Measurements from ENCODE around the gene TCF12. TPM values are rescaled to one million over a fixed set of nuclear protein-coding genes. Genes with fewer than 3 reads are reported as not detected.

The TCF12 gene
- total RNA-seq, 1 donor from 2014 or later: 149 TPM

- Histone ChIP-seq H2AFZ (replicated peaks) (no peak overlapping the region), H3K9me3 (ENCODE audit: low read depth) (no peaks in the 10 kb centered on the region), H3K27me3 (no peaks in the 10 kb centered on the region), H3F3A (ENCODE audit: low read depth) (peaks cover 13% of the 10 kb centered on the region), H3K4me3 (no peak overlapping the region), H3K9ac (no peak overlapping the region), H4K20me1 (ENCODE audit: low read depth) (no peaks in the 10 kb centered on the region), H3K4me1 (peaks cover 4% of the 10 kb centered on the region), H3K27ac (no peak overlapping the region), H3K4me2 (no peak overlapping the region), H3K36me3 (peaks cover 25% of the 10 kb centered on the region), H3K79me2 (ENCODE audit: low read depth) (no peaks in the 10 kb centered on the region)
- TF ChIP-seq EZH2 (IDR thresholded peaks at IDR 0.05) (no peak), EZH2phosphoT487 (IDR thresholded peaks at IDR 0.05) (no peak)
- TF ChIP-seq, protein P1, sequence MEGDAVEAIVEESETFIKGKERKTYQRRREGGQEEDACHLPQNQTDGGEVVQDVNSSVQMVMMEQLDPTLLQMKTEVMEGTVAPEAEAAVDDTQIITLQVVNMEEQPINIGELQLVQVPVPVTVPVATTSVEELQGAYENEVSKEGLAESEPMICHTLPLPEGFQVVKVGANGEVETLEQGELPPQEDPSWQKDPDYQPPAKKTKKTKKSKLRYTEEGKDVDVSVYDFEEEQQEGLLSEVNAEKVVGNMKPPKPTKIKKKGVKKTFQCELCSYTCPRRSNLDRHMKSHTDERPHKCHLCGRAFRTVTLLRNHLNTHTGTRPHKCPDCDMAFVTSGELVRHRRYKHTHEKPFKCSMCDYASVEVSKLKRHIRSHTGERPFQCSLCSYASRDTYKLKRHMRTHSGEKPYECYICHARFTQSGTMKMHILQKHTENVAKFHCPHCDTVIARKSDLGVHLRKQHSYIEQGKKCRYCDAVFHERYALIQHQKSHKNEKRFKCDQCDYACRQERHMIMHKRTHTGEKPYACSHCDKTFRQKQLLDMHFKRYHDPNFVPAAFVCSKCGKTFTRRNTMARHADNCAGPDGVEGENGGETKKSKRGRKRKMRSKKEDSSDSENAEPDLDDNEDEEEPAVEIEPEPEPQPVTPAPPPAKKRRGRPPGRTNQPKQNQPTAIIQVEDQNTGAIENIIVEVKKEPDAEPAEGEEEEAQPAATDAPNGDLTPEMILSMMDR (IDR thresholded peaks at IDR 0.05): no peak
- Mint-ChIP-seq H3K4me1 (peaks cover 11% of the 10 kb centered on the region), H3K27ac (no peak overlapping the region), H3K9me3 (no peaks in the 10 kb centered on the region), H3K36me3 (peaks cover 43% of the 10 kb centered on the region), H3K4me3 (no peak overlapping the region), H3K27me3 (ENCODE audit: insufficient read depth, low read depth) (no peaks in the 10 kb centered on the region)
- DNase-seq (ENCODE audit: low spot score): no peak
These were observed 333.5 kb downstream of the TCF12 start for GRCh38 chr15:57251941-57252340.

GRCh38 chr15:57253082-57253481 lies 334.6 kb downstream of the TCF12 start:
- no peaks in the 10 kb centered on the region for H3K27me3 Mint-ChIP-seq (ENCODE audit: insufficient read depth, low read depth)
- TF ChIP-seq EZH2 (IDR thresholded peaks at IDR 0.05) (no peak), EZH2phosphoT487 (IDR thresholded peaks at IDR 0.05) (no peak)
- TF ChIP-seq, protein P1 (IDR thresholded peaks at IDR 0.05): no peak
- no peaks in the 10 kb centered on the region for H3K9me3 ChIP-seq (ENCODE audit: low read depth)
- peaks cover 11% of the 10 kb centered on the region for H3K4me1 Mint-ChIP-seq
- peaks cover 25% of the 10 kb centered on the region for H3K36me3 ChIP-seq
- H3K36me3 Mint-ChIP-seq: peaks cover 36% of the 10 kb centered on the region
- DNase-seq (ENCODE audit: low spot score): no peak
- H3K4me3 Mint-ChIP-seq: no peak overlapping the region
- no peaks in the 10 kb centered on the region for H3K9me3 Mint-ChIP-seq
- H3K79me2 ChIP-seq (ENCODE audit: low read depth): no peaks in the 10 kb centered on the region
- H3K9ac ChIP-seq: no peak overlapping the region
- H4K20me1 ChIP-seq (ENCODE audit: low read depth): no peaks in the 10 kb centered on the region
- H3K4me1 ChIP-seq: peaks cover under 1% of the 10 kb centered on the region
- H3K27ac Mint-ChIP-seq: no peak overlapping the region
- H3K27ac ChIP-seq: no peak overlapping the region
- peaks cover 13% of the 10 kb centered on the region for H3F3A ChIP-seq (ENCODE audit: low read depth)
- no peak overlapping the region for H2AFZ ChIP-seq (replicated peaks)
- H3K4me3 ChIP-seq: no peak overlapping the region
- H3K27me3 ChIP-seq: no peaks in the 10 kb centered on the region
- no peak overlapping the region for H3K4me2 ChIP-seq

DNA sequence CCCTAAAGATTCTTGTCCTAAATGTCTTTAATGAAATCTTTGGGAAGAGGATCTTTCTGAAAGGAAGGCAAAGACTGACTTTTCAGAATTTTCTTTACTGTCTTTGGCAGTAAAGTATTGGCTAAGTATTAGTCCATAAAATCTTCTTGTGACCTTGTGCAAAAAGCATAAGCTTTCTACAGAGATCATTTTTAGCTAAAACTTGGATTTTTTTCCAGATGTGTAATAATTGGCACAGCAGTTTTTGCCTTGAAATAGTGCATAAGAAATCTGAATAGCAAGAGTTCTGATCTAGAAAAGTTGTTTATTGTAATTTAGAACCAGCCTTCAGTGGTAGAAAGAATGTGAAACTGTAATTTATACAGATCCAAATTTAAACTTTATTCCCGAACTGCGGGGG lies 335.1 kb downstream of the TCF12 start:
- Mint-ChIP-seq H3K36me3 (peaks cover 31% of the 10 kb centered on the region), H3K4me1 (peaks cover 15% of the 10 kb centered on the region)

More for the DNA sequence above, 335.1 kb downstream of the TCF12 start:
- Mint-ChIP-seq H3K4me3 (no peak overlapping the region), H3K9me3 (no peaks in the 10 kb centered on the region), H3K27me3 (ENCODE audit: insufficient read depth, low read depth) (no peaks in the 10 kb centered on the region), H3K27ac (no peak overlapping the region)
- TF ChIP-seq, protein P1 (IDR thresholded peaks at IDR 0.05): no peak
- TF ChIP-seq EZH2 (IDR thresholded peaks at IDR 0.05) (no peak), EZH2phosphoT487 (IDR thresholded peaks at IDR 0.05) (no peak)
- Histone ChIP-seq H3K79me2 (ENCODE audit: low read depth) (no peaks in the 10 kb centered on the region), H3K9me3 (ENCODE audit: low read depth) (no peaks in the 10 kb centered on the region), H4K20me1 (ENCODE audit: low read depth) (no peaks in the 10 kb centered on the region), H3F3A (ENCODE audit: low read depth) (peaks cover 10% of the 10 kb centered on the region), H3K27me3 (no peaks in the 10 kb centered on the region), H3K36me3 (peaks cover 25% of the 10 kb centered on the region), H3K4me2 (no peak overlapping the region), H2AFZ (replicated peaks) (no peak overlapping the region), H3K4me1 (no peaks in the 10 kb centered on the region), H3K4me3 (no peak overlapping the region), H3K9ac (no peak overlapping the region), H3K27ac (no peak overlapping the region)
- no peak for DNase-seq (ENCODE audit: low spot score)
